Nephron (organoid): ENCODE measurements around the gene UBXN2A.

ENCODE experiments used
- H3K27ac Mint-ChIP-seq, 3 experiments: 2 replicates each; pipeline ENCODE4 v1.8.0; 2020; ENCODE audit warnings: mixed read lengths in 3 of 3, mild to moderate bottlenecking in 2 of 3, moderate library complexity in 1 of 3
- H3K27me3 Mint-ChIP-seq: 2 replicates; pipeline ENCODE4 v1.8.0; 2021; ENCODE audit warnings: low read depth, mild to moderate bottlenecking, moderate library complexity, mixed read lengths
- H3K36me3 Mint-ChIP-seq: 2 replicates; pipeline ENCODE4 v1.8.0; 2020; ENCODE audit warnings: low read depth, mixed read lengths
- H3K4me1 Mint-ChIP-seq: 2 replicates; pipeline ENCODE4 v1.8.0; 2020; ENCODE audit warnings: mixed read lengths
- H3K4me3 Mint-ChIP-seq, 3 experiments: 2 replicates each; pipeline ENCODE4 v1.8.0; 2020; ENCODE audit warnings: mild to moderate bottlenecking in 3 of 3, mixed read lengths in 3 of 3, moderate library complexity in 2 of 3
- H3K9me3 Mint-ChIP-seq: 2 replicates; pipeline ENCODE4 v1.8.0; 2020; ENCODE audit warnings: mixed read lengths
- TF ChIP-seq, protein P1 (sequence below), 3 experiments: fragments of 200-600 bp; sonication (generic); IDR thresholded peaks; one replicate each; pipeline ENCODE4 v1.5.0; 2021; ENCODE audit warnings: antibody characterized with exemption in 3 of 3; ENCODE audit not compliant: unreplicated experiment in 3 of 3

The UBXN2A gene

DNA sequence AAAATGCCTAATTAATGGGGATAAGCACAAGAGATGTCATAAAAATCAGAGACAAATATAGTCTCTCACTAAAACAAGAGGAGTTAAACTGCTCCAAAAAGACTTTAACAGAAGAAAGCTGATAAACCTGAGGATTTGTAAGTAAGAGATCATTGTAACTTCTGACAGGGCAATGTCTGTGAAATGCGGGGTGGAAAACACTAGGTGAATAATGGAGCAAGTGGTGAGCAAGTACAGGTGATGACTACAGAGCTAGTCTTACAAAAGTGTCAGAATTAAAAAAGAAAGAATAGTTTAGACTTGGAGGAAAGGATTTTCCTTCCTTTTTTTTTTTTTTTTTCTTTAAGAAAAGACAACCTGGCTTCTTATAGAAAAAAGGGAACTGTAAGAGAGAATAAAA is 36.0 kb upstream of the UBXN2A start:
- Mint-ChIP-seq H3K27ac (no peak overlapping the region), H3K27me3 (no peaks in the 10 kb centered on the region), H3K9me3 (peaks cover 5% of the 10 kb centered on the region), H3K36me3 (peaks cover 12% of the 10 kb centered on the region), H3K4me3 (no peak overlapping the region), H3K4me1 (peaks cover 11% of the 10 kb centered on the region)
- TF ChIP-seq, protein P1, sequence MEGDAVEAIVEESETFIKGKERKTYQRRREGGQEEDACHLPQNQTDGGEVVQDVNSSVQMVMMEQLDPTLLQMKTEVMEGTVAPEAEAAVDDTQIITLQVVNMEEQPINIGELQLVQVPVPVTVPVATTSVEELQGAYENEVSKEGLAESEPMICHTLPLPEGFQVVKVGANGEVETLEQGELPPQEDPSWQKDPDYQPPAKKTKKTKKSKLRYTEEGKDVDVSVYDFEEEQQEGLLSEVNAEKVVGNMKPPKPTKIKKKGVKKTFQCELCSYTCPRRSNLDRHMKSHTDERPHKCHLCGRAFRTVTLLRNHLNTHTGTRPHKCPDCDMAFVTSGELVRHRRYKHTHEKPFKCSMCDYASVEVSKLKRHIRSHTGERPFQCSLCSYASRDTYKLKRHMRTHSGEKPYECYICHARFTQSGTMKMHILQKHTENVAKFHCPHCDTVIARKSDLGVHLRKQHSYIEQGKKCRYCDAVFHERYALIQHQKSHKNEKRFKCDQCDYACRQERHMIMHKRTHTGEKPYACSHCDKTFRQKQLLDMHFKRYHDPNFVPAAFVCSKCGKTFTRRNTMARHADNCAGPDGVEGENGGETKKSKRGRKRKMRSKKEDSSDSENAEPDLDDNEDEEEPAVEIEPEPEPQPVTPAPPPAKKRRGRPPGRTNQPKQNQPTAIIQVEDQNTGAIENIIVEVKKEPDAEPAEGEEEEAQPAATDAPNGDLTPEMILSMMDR (IDR thresholded peaks at IDR 0.05; ENCODE audit: unreplicated experiment in 3 of 3), result no peak

DNA sequence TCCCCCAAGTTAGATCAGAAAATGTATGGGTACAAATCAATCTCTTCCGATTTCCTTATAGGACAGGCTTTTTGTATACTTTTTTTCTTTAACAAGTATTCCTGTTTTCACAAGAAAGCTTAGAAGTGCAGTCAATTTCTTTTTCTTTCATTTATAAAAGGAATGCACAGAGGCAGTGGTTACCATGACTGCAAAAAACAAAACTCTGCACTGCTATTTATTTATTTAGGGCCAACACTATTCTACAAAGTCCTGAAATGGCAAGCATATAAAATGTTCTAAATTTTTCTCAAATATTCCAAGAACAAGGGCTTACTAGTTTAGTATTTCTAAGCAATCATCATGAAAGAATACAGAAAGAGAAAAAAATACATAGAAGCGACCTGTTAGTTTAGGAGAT is 35.6 kb upstream of the UBXN2A start:
- Mint-ChIP-seq H3K4me1 (peaks cover 11% of the 10 kb centered on the region), H3K4me3 (no peak overlapping the region), H3K27ac (no peak overlapping the region), H3K27me3 (no peaks in the 10 kb centered on the region), H3K9me3 (peaks cover 5% of the 10 kb centered on the region), H3K36me3 (peaks cover 16% of the 10 kb centered on the region)
- TF ChIP-seq, protein P1 (IDR thresholded peaks at IDR 0.05; ENCODE audit: unreplicated experiment in 3 of 3), result no peak

DNA sequence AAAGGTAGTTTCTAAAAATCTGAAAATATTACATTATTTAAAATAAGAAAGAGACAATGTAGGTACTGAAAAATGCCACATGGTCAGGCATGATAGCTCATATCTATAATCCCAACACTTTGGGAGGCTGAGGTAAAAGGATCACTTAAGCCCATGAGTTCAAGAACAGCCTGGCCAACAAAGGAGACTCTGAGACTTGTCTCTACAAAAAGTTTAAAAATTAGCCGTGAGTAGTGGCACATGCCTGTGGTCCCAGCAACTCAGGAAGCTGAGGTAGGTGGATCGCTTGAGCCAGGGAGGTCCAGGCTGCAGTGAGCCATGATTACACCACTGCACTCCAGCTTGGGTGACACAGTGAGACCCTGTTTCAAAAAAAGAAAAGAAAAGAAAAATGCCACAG is 35.1 kb upstream of the UBXN2A start:
- peaks cover 11% of the 10 kb centered on the region for H3K4me1 Mint-ChIP-seq
- TF ChIP-seq, protein P1 (IDR thresholded peaks at IDR 0.05; ENCODE audit: unreplicated experiment in 3 of 3), result no peak
- H3K27ac Mint-ChIP-seq, result no peak overlapping the region
- H3K4me3 Mint-ChIP-seq, result no peak overlapping the region
- H3K27me3 Mint-ChIP-seq, result no peaks in the 10 kb centered on the region
- peaks cover 5% of the 10 kb centered on the region for H3K9me3 Mint-ChIP-seq
- H3K36me3 Mint-ChIP-seq, result peaks cover 18% of the 10 kb centered on the region

GRCh38 chr2:23912054-23912453 is 28.2 kb upstream of the UBXN2A start:
- H3K4me3 Mint-ChIP-seq, result no peak overlapping the region
- H3K36me3 Mint-ChIP-seq, result peaks cover 18% of the 10 kb centered on the region
- H3K9me3 Mint-ChIP-seq, result no peaks in the 10 kb centered on the region

DNA sequence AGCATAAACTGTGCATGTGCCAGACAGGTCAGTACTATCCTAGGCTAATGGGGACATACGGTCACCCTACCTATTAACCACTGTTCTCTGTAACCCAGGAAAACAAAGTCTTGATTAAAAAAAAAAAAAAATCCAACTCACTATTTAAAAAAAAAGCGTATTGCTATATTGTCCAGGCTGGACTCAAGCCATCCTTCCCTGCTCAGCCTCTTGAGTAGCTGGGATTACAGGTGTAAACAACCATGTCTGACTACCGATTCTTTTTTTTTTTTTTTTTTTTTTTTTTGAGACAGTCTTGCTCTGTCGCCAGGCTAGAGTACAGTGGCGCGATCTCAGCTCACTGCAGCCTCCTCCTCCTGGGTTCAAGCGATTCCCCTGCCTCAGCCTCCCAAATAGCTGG is 24.9 kb upstream of the UBXN2A start:
- Mint-ChIP-seq H3K9me3 (no peaks in the 10 kb centered on the region), H3K36me3 (peaks cover 12% of the 10 kb centered on the region), H3K27ac (no peak overlapping the region), H3K4me3 (no peak overlapping the region), H3K4me1 (peaks cover 15% of the 10 kb centered on the region), H3K27me3 (no peaks in the 10 kb centered on the region)
- TF ChIP-seq, protein P1 (IDR thresholded peaks at IDR 0.05; ENCODE audit: unreplicated experiment in 3 of 3), result no peak

More at GRCh38 chr2:23912054-23912453, 28.2 kb upstream of the UBXN2A start:
- Mint-ChIP-seq H3K27ac (no peak overlapping the region), H3K4me1 (peaks cover 12% of the 10 kb centered on the region), H3K27me3 (no peaks in the 10 kb centered on the region)
- TF ChIP-seq, protein P1 (IDR thresholded peaks at IDR 0.05; ENCODE audit: unreplicated experiment in 3 of 3), result no peak

GRCh38 chr2:23916727-23917405 is 23.4 kb upstream of the UBXN2A start:
- no peaks in the 10 kb centered on the region for H3K27me3 Mint-ChIP-seq
- TF ChIP-seq, protein P1 (IDR thresholded peaks at IDR 0.05; ENCODE audit: unreplicated experiment in 3 of 3), result no peak
- peaks cover 19% of the 10 kb centered on the region for H3K4me1 Mint-ChIP-seq
- no peaks in the 10 kb centered on the region for H3K9me3 Mint-ChIP-seq
- H3K36me3 Mint-ChIP-seq, result peaks cover 11% of the 10 kb centered on the region
- H3K27ac Mint-ChIP-seq, result peak overlapping the region in 2 of 3 experiments; percentile 66 to 75
- H3K4me3 Mint-ChIP-seq, result no peak overlapping the region
